GM12873 (cell line): ENCODE data around the gene BRD4.

Experiments
- CTCF ChIP-seq: IDR thresholded peaks from 2 replicates; pipeline ENCODE4 v1.5.1; 2012; ENCODE audit warnings: low read depth, mild to moderate bottlenecking, moderate library complexity, low read length, control low read depth; ENCODE audit not compliant: insufficient read depth; ENCODE audit errors: missing control alignments

The BRD4 gene

GRCh38 chr19:15354566-15355296 is 22.4 kb upstream of the BRD4 start:
- TF ChIP-seq CTCF = no peak

GRCh38 chr19:15353908-15354307 is 21.6 kb upstream of the BRD4 start:
- no peak for TF ChIP-seq CTCF

GRCh38 chr19:15340086-15340485 is 7.7 kb upstream of the BRD4 start:
- TF ChIP-seq CTCF = no peak

GRCh38 chr19:15337202-15337601 is 4.9 kb upstream of the BRD4 start:
- no peak for TF ChIP-seq CTCF

- TF ChIP-seq CTCF = no peak
Measured at GRCh38 chr19:15331419-15332310, 674 bp downstream of the BRD4 start.

GRCh38 chr19:15330801-15331418 is 1.4 kb downstream of the BRD4 start:
- TF ChIP-seq CTCF = no peak

- TF ChIP-seq CTCF = no peak
Measured at GRCh38 chr19:15328312-15328711, 4.0 kb downstream of the BRD4 start.
